HUES6 (cell line): ENCODE measurements around the gene CPSF4L.

ENCODE experiments used
- H3K27ac ChIP-seq: 2 replicates; pipeline ENCODE4 v1.7.0; 2013; ENCODE audit warnings: low read depth, mild to moderate bottlenecking, low read length, inconsistent platforms
- H3K27me3 ChIP-seq: 2 replicates; pipeline ENCODE4 v1.6.1; 2013; ENCODE audit warnings: low read length; ENCODE audit not compliant: control insufficient read depth, insufficient read depth
- H3K36me3 ChIP-seq: 2 replicates; pipeline ENCODE4 v1.6.1; 2013; ENCODE audit warnings: low read length; ENCODE audit not compliant: control insufficient read depth, insufficient read depth
- H3K4me1 ChIP-seq: 2 replicates; pipeline ENCODE4 v1.6.1; 2013; ENCODE audit warnings: low read length; ENCODE audit not compliant: control insufficient read depth, insufficient read depth
- H3K4me3 ChIP-seq: 2 replicates; pipeline ENCODE4 v1.5.1; 2013; ENCODE audit warnings: low read depth, low read length
- H3K9ac ChIP-seq: one replicate; pipeline ENCODE4 v1.6.1; 2013; ENCODE audit warnings: mild to moderate bottlenecking, low read length
- H3K9me3 ChIP-seq: 2 replicates; pipeline ENCODE4 v1.6.1; 2013; ENCODE audit warnings: low read depth, low read length; ENCODE audit not compliant: control insufficient read depth, insufficient read depth

CPSF4L gene

DNA sequence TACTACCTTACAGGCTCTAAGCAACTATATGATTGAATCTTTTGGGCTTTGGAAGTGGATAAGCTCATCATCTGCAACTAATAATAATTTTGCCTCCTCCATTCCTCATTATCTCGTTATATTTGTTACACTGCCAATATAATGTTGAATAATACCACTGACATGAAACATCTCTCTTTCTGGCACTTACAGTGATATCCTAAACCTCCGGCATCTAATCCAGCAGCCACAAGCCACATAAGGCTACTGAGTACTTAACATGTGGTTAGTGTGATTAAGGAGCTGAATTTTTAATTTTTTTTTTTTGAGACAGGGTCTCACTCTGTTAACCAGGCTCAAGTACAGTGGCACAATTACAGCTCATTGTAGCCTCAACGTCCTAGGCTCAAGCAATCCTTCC lies 40.5 kb upstream of the CPSF4L start:
- H3K4me3 ChIP-seq = no peak overlapping the region
- no peak overlapping the region for H3K9ac ChIP-seq
- H3K36me3 ChIP-seq = no peaks in the 10 kb centered on the region
- peaks cover 33% of the 10 kb centered on the region for H3K4me1 ChIP-seq
- no peak overlapping the region for H3K27ac ChIP-seq
- H3K27me3 ChIP-seq = no peaks in the 10 kb centered on the region
- H3K9me3 ChIP-seq = no peaks in the 10 kb centered on the region

DNA sequence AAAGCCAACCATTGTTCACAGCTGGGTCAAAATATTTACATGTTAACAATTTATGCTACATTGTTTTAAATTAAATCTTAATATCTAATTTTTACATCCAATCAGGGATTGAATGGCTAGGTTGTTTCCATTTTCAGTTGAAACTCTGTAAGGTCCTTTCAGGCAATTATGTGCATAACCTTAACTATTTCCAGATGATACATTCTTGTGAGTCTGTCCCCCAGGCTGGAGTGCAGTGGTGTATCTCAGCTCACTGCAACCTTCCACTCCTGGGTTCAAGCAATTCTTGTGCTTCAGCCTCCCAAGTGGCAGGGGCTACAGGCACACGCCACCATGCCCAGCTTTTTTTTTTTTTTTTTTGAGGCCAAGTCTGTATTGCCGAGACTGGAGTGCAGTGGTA lies 39.7 kb upstream of the CPSF4L start:
- H3K27me3 ChIP-seq = no peaks in the 10 kb centered on the region
- no peaks in the 10 kb centered on the region for H3K9me3 ChIP-seq
- no peak overlapping the region for H3K27ac ChIP-seq
- no peak overlapping the region for H3K4me3 ChIP-seq
- no peaks in the 10 kb centered on the region for H3K36me3 ChIP-seq
- no peak overlapping the region for H3K9ac ChIP-seq
- H3K4me1 ChIP-seq = peaks cover 26% of the 10 kb centered on the region

DNA sequence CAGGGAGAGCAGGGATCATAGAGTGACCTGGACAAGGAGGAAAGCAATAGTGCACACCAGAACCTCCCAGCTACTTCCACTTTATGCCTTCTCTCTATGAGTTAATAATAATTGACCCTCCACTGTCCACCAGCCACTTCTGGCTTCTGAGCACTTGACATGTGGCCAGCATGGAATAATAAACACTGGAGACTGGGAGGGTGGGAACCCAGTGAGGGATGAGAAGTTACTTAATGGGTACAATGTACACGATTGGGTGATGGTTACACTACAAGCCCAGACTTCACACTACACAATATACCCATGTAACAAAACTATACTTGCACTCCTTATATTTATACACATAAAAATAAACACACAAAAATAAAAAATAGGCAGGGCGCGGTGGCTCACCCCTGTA lies 38.7 kb upstream of the CPSF4L start:
- Histone ChIP-seq H3K4me1 (peaks cover 18% of the 10 kb centered on the region), H3K4me3 (no peak overlapping the region), H3K36me3 (no peaks in the 10 kb centered on the region), H3K9me3 (no peaks in the 10 kb centered on the region), H3K27me3 (no peaks in the 10 kb centered on the region), H3K9ac (no peak overlapping the region), H3K27ac (no peak overlapping the region)

DNA sequence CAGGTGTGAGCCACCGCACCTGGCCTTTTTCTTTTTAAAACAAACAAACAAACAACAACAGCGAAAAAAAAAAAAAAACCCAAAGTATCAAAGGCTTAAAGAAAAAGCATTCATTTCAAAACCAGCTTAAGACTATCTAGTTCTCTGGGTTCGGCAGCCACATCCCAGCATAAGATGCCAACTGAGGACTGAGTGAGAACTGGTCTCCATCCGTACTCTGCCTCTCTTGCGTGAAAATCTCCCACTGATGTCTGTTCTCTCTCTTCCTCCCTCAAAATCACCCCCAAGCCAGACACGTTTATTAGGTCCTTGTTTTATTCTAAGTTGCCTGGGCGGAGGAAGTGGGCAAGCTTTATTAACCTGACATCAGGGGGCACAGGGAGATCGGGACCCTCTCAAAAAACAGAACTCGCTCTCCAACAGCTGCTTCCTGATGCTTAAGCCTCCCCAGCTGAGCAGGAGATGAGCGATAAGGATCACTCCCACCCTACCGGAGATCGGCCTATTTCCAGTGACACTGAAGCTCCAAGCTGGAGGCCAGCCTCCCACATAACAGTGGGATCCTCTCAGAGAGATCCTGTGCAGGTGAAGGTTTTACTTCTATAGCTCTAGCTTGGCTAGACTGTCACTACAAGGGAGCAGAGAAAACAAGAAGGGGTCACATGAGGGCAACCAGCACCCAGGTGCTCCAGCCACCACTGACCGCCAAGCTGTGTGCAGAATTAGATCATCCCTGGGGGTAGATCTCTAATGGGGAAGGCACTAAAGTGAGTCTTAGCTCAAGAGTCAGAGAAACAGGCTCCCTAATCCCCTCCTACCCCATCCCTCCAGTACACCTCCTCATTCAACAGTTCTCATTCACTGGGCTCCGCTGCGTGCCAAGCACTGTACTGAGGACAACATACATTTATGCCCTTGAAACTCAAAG lies 36.5 kb upstream of the CPSF4L start:
- no peak overlapping the region for H3K9ac ChIP-seq
- H3K4me1 ChIP-seq = peaks cover 5% of the 10 kb centered on the region; the same call in 1 of the 2 replicates
- H3K9me3 ChIP-seq = no peaks in the 10 kb centered on the region
- H3K27ac ChIP-seq = no peak overlapping the region
- H3K36me3 ChIP-seq = no peaks in the 10 kb centered on the region
- no peaks in the 10 kb centered on the region for H3K27me3 ChIP-seq
- H3K4me3 ChIP-seq = no peak overlapping the region

DNA sequence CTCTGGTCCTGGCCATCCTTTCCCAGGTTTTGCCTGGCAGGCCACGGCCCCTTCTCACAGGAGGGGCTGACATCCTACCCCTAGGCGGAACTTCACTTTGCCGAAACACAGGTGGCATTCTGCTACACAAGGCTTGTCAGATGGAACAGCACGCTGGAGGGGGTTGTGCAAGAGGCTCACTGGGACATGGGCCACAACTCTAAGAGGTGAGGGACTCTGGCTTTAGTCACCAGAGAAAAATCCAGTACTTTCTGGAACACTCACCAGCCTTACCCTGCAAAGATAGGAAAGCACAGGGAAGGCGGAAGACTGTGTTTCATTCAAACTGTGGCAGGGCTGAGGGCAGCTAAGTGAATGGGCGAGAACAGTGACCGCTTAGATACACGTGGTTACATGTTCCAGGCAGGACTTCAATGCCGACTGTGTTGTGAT lies 31.8 kb upstream of the CPSF4L start:
- Histone ChIP-seq H3K4me1 (peaks cover 25% of the 10 kb centered on the region), H3K27me3 (no peaks in the 10 kb centered on the region), H3K9me3 (no peaks in the 10 kb centered on the region), H3K9ac (no peak overlapping the region), H3K27ac (no peak overlapping the region), H3K36me3 (no peaks in the 10 kb centered on the region), H3K4me3 (no peak overlapping the region)

DNA sequence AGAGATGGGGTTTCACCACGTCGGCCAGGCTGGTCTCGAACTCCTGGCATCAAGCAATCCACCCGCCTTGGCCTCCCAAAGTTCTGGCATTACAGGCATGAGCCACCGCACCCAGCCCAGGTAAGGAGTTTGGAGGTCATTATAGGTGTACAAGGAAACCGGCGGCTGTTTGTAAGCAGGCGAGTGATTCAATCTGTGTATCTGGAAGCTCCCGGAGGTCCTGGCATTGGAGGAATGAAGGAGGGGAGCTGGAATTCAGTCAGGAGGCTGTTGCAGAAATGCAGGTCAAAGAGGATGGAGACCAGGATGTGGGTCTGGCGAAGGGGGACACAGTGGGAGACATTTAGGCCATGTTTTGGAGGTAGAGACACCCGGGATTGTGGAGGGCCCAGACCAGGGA lies 31.4 kb upstream of the CPSF4L start:
- Histone ChIP-seq H3K27ac (no peak overlapping the region), H3K9me3 (no peaks in the 10 kb centered on the region), H3K4me3 (no peak overlapping the region), H3K9ac (no peak overlapping the region), H3K4me1 (peaks cover 23% of the 10 kb centered on the region), H3K36me3 (no peaks in the 10 kb centered on the region), H3K27me3 (no peaks in the 10 kb centered on the region)

DNA sequence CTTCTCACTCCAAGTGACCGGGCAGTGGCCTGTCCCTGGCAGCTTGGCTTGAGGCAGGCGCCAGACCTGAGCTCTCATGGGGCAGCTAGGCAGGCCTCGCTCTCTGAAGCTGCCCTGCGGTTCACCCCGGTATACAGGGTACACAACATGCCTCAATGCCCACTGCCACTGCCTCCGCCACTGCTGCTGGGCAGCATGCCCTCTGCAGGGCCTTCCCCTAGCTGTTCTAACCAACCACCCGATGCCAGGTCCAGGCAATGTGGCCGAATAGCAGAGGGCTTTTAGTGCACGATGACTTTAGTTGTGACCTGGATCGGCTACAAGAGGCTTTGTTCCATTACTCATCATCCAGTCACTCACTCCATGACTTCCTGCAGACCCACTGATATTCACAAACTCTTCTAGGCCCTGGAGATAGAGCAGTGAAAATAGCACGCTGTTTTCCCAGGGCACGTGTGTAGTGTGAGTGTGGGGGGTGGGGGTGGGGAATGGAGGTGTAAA lies 30.4 kb upstream of the CPSF4L start:
- Histone ChIP-seq H3K9ac (peak overlapping the region; percentile 31), H3K4me1 (peaks cover 23% of the 10 kb centered on the region), H3K9me3 (no peaks in the 10 kb centered on the region), H3K27ac (no peak overlapping the region), H3K36me3 (no peaks in the 10 kb centered on the region), H3K27me3 (no peaks in the 10 kb centered on the region), H3K4me3 (no peak overlapping the region)

DNA sequence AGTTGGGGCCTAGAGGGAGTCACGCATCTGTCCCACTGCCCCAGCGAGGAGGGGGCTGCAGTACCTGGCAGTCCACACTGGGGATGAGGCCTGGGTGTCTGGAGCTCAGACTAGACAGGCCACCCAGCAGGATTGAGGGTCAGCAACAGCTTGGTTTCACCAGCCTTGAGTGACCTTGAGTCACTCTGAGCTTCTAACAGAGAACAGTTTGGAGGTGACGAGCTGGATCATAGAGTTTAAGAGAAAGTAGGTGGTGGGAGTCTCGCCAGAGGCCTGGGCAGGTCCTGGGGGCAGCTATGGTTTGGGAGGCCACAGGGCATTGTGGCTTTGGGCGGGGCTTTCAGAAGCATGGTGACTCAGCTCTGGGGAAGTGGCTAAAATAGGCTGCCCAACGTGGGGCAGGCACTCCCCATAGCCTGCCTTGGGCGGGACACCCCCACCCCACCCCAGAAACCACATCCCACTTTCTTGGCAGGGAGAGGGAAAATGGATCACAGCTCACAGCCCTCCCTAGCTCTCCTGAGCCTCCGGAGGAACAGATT lies 29.7 kb upstream of the CPSF4L start:
- no peaks in the 10 kb centered on the region for H3K27me3 ChIP-seq
- H3K27ac ChIP-seq = no peak overlapping the region
- no peaks in the 10 kb centered on the region for H3K36me3 ChIP-seq
- peak overlapping the region; percentile 31 for H3K9ac ChIP-seq
- no peaks in the 10 kb centered on the region for H3K9me3 ChIP-seq
- H3K4me3 ChIP-seq = no peak overlapping the region
- H3K4me1 ChIP-seq = peaks cover 27% of the 10 kb centered on the region

DNA sequence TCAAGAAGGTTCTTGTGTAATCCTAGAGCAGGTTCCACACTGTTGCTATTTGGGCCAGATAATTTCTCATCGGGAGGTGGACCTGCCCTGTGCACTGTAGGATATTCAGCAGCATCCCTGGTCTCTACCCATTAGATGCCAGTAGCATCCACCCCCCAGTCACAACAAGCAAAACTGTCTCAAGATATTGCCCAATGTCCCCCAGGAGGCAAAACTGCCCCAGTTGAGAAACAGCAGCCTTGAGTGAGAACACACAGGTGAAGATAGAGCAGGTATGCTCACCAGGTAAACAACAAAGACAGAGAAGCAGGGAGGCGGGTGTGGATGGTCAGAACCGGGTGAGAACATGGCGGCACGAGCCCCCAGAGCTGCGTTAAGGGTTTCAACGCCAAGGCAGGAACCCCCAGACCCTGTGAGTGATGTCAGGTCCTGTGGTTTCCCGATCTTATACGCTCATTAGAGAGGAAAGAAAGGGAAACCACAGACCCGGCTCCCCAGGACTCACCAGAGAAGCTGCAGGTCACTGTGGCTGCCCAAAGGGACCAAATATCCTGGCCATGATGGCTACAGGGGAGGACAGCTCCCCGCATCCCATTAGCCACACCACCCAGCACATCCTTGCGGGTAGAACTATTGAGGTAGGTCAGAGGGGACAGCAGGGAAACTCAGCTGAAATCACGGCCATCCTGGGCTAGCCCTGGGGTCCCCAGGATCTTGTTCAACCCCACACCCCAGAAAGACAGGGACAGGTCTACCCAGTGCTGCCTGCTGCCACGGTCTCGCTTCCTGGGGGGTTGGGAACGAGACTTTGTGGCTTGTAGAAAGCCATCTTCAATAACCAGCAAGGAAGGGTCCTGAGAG lies 28.9 kb upstream of the CPSF4L start:
- H3K27me3 ChIP-seq = no peaks in the 10 kb centered on the region
- H3K27ac ChIP-seq = no peak overlapping the region
- no peak overlapping the region for H3K9ac ChIP-seq
- no peak overlapping the region for H3K4me3 ChIP-seq
- peaks cover 5% of the 10 kb centered on the region for H3K36me3 ChIP-seq
- H3K9me3 ChIP-seq = no peaks in the 10 kb centered on the region
- H3K4me1 ChIP-seq = peaks cover 27% of the 10 kb centered on the region

DNA sequence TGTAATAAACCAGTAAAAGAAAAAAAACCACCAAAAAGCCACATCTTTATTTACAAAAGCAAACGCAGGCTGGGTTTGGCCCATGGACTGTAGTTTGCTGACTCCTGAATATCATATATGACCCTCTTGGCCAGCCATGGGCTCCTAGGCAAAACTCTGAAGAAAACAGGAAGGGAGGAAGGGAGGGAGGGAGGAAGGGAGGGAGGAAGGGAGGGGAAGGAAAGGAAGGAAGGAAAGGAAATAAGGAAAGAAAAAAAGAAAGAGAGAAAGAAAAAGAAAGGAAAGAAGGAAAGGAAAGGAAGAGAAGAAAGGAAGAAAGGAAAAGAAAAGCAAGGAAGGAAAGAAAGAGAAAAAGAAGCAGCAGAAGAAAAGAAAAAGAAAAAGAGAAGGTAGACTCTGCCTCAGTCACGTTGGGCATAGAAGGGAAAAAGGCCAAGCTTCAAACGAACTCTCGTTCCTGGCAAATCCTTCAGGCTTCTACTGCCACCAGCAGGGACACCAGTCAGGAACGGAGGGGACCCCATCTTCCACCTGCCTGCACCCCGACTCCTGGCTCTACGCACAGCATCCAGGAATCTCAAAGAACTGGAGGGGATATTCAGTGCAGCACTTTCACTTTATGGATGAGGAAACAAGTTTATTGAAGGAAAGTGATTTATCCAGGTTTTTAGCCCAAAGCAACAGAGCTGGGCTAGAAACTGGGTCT lies 28.0 kb upstream of the CPSF4L start:
- H3K27ac ChIP-seq = no peak overlapping the region
- H3K36me3 ChIP-seq = peaks cover 13% of the 10 kb centered on the region

More for the DNA sequence above, 28.0 kb upstream of the CPSF4L start:
- Histone ChIP-seq H3K4me3 (no peak overlapping the region), H3K9ac (no peak overlapping the region), H3K4me1 (peaks cover 31% of the 10 kb centered on the region), H3K9me3 (no peaks in the 10 kb centered on the region), H3K27me3 (no peaks in the 10 kb centered on the region)
